HuH-7 (cell line): Measurements from ENCODE around the gene ZMAT3.
A peak's percentile ranks its signal among the peaks of the same experiment; 100 is the strongest.
"Not testable (repeated sequence)": the region's sequence is repeated elsewhere in the genome, so short reads cannot be mapped to it uniquely, and the experiment has no call there.

Experiments
- DNase-seq: peaks from one replicate; pipeline ENCODE4 v3.0.0; 2011; ENCODE audit warnings: low spot score

The ZMAT3 gene

GRCh38 chr3:179071323-179072099, at the start of gene ZMAT3:
ZMAT3 (minus strand) TSS chr3:179071809; CDS start chr3:179067752, 4,057 bp downstream.
- peak; percentile 80 for DNase-seq

- DNase-seq, result no peak
Observed at GRCh38 chr3:179116816-179117215, 45.2 kb upstream of the ZMAT3 start.

- DNase-seq, result not testable (repeated sequence)
Observed at GRCh38 chr3:179115444-179115843, 43.8 kb upstream of the ZMAT3 start.

GRCh38 chr3:179113903-179114302, 42.3 kb upstream of the ZMAT3 start:
- no peak for DNase-seq

GRCh38 chr3:179108086-179108485, 36.5 kb upstream of the ZMAT3 start:
- DNase-seq, result no peak

GRCh38 chr3:179107617-179108016, 36.0 kb upstream of the ZMAT3 start:
- DNase-seq, result no peak

- no peak for DNase-seq
Observed at GRCh38 chr3:179105881-179106280, 34.3 kb upstream of the ZMAT3 start.

- DNase-seq, result no peak
Observed at GRCh38 chr3:179100652-179101051, 29.0 kb upstream of the ZMAT3 start.

GRCh38 chr3:179098388-179099077, 26.9 kb upstream of the ZMAT3 start:
- no peak for DNase-seq

GRCh38 chr3:179093807-179094206, 22.2 kb upstream of the ZMAT3 start:
- no peak for DNase-seq

GRCh38 chr3:179091113-179091512, 19.5 kb upstream of the ZMAT3 start:
- DNase-seq, result no peak

GRCh38 chr3:179088306-179088705, 16.7 kb upstream of the ZMAT3 start:
- DNase-seq, result no peak

GRCh38 chr3:179083977-179084376, 12.4 kb upstream of the ZMAT3 start:
- DNase-seq, result no peak

- no peak for DNase-seq
Observed at GRCh38 chr3:179082416-179082815, 10.8 kb upstream of the ZMAT3 start.

- DNase-seq, result no peak
Observed at GRCh38 chr3:179081885-179082284, 10.3 kb upstream of the ZMAT3 start.

GRCh38 chr3:179079537-179079936, 7.9 kb upstream of the ZMAT3 start:
- DNase-seq, result no peak

GRCh38 chr3:179076243-179077027, 4.8 kb upstream of the ZMAT3 start:
- no peak for DNase-seq

- no peak for DNase-seq
Observed at GRCh38 chr3:179074656-179075055, 3.0 kb upstream of the ZMAT3 start.

GRCh38 chr3:179073816-179074215, 2.2 kb upstream of the ZMAT3 start:
- no peak for DNase-seq

- peak; percentile 28 for DNase-seq
Observed at GRCh38 chr3:179072100-179072438, 460 bp upstream of the ZMAT3 start.

- no peak for DNase-seq
Observed at GRCh38 chr3:179071027-179071322, 634 bp downstream of the ZMAT3 start.

GRCh38 chr3:179069762-179070390, 1.7 kb downstream of the ZMAT3 start:
- DNase-seq, result no peak
